Measurements from ENCODE around the gene DYSF.

DYSF gene

GRCh38 chr2:71503837-71504236 lies 50.5 kb downstream of the DYSF start:
- no peak for DNase-seq

GRCh38 chr2:71504611-71505010 lies 51.2 kb downstream of the DYSF start:
- no peak for DNase-seq

DNA sequence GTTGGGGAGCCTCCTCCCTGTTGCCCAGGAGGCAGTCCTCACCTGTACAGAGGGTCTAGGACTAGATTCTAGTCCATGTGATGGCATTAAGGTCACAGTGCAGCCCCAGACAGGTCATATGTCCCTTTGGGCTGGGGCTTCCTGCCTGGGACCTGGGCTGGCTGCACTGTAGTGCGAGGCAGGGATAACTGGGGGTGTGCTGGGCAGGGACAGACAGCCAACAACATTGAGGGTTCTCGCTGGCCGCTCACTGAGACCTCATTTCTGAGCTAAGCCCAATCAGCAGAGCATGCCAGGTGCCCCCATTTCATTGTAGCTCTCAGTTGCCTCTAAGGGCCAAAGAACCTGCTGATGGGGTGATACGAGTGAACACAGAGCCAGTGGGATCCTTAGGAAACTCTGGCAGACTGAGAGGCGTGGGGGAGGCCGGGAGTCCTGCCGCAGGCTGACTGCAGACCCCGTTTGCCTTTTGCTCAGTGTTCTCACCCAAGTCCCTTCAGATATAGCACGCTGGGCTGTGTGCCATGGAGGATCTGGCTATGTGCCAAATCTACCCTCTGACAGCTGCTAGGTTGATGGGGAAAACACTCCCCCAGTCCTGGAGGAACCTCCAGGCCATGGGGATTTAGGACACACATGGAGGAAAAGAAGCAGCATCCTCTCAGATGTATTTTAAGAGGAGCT lies 51.9 kb downstream of the DYSF start:
- DNase-seq, result no peak

- DNase-seq, result no peak
Measured at GRCh38 chr2:71505770-71506140, 52.4 kb downstream of the DYSF start.

- no peak for DNase-seq
Measured at GRCh38 chr2:71506222-71507153, 53.1 kb downstream of the DYSF start.

- DNase-seq, result no peak
Measured at GRCh38 chr2:71507476-71507875, 54.1 kb downstream of the DYSF start.

GRCh38 chr2:71510196-71510807 lies 56.9 kb downstream of the DYSF start:
- peak; percentile 67 for DNase-seq

DNA sequence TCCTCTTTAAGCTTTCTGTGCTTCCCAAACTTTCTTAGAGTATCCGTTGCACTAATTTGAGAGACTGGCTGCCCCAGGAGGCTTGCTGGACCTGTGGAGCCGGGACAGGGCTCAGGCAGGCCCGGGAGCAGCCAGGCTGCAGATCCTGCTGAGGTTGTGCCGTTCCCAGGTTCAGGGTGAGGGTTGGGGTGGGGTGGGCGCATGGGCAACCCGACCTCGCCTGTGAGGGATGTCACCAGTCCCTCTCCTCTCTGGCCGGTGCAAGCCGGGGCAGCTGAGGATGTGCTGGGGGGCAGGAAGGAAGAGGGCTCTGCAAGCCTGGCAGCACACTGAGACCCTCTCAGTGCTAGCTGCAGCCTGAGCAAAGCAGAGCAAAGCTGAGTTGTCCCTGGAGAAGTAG lies 57.6 kb downstream of the DYSF start:
- no peak for DNase-seq

DNA sequence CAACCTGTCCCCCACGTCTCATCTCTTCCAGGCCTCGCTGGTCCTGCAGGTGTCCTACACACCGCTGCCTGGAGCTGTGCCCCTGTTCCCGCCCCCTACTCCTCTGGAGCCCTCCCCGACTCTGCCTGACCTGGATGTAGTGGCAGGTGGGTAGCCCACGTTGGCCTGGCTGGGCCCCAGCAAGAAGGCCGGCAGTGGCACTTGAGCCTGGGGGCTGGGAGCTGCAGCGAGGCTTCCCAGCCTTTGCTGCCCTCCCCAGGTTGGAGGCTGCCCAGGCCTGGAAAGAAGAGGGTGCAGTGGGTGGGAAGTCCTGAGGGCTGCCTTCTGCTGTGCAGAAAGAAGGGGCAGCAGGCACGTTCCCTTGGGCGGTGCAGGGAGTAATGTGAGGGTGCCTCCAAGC lies 58.4 kb downstream of the DYSF start:
- DNase-seq, result no peak

DNA sequence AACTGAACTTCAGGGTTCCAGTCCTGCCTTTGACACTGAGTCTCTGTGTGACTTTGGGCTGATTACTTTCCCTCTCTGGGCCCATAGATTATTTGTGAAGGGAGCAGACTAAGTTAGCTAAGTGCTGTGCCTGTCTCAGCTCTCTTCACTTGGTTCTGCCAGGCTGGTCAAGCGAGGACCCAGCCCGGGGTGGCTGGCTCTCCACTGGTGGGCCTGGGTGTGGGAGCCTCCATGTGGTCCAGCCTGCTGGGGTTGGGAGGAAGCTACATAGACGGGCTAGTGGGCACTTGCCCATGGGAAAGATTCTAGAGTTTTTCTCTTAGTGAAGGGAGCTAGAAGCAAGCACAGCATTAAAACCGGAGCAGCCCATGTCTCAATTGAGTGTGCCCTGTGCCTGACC lies 59.0 kb downstream of the DYSF start:
- DNase-seq, result no peak

GRCh38 chr2:71513096-71513495 lies 59.7 kb downstream of the DYSF start:
- DNase-seq, result no peak

GRCh38 chr2:71513721-71514120 lies 60.4 kb downstream of the DYSF start:
- DNase-seq, result no peak

DNA sequence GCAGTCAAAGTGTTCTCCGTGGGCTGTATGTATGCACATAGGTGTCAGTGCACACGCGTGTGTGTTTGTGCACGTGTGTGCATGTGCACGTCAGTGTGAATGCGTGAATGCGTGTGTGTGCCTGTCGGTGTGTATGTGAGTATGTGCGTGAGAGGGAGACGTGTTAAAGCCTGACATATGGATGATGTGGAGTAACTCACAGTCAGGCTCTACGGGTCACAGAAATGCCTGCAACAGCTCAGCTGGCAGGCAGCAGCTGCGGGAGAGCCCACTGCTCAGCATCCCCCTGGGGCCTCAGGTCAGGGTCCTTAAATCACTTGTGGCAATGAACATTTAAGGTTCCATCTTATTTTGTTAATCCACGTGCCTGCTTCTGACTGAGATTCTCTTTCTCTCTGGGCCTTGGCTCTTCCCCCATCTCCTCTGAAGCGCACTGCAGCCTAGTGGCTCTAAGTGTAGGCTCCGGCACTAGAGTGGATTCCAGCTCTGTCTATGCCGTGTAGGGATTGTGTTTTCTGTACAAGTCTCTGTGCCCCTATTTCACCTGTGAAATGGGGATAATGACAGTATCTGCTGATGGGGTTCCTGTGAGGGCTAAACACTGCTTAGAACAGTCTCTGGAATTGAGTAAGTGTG lies 63.0 kb downstream of the DYSF start:
- DNase-seq, result no peak

DNA sequence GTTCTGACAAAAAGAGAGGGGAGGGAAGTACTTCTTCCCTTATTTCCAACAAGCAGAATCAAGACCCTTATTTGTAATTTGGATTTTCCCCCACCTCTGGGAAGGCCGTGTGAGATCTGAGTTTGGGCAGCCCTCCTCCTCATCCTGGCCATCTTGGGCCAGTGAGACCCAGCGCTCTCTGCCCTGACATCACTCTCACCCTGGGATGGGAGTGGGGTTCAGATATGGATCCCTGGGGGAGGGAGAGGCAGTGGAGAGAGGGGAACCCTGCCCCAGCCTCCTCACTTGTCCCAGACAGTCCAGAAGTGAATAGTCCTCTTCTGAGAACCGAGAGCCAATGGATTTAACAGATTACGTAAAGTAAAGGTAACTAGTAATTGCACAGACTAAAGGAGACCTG lies 64.5 kb downstream of the DYSF start:
- DNase-seq, result no peak

- DNase-seq, result no peak
Measured at GRCh38 chr2:71521436-71521950, 68.1 kb downstream of the DYSF start.

GRCh38 chr2:71524476-71524875 lies 71.1 kb downstream of the DYSF start:
- DNase-seq, result no peak

- DNase-seq, result no peak
Measured at GRCh38 chr2:71526141-71526540, 72.8 kb downstream of the DYSF start.

- no peak for DNase-seq
Measured at GRCh38 chr2:71526975-71527374, 73.6 kb downstream of the DYSF start.

- DNase-seq, result no peak
Measured at GRCh38 chr2:71528131-71528591, 74.8 kb downstream of the DYSF start.

DNA sequence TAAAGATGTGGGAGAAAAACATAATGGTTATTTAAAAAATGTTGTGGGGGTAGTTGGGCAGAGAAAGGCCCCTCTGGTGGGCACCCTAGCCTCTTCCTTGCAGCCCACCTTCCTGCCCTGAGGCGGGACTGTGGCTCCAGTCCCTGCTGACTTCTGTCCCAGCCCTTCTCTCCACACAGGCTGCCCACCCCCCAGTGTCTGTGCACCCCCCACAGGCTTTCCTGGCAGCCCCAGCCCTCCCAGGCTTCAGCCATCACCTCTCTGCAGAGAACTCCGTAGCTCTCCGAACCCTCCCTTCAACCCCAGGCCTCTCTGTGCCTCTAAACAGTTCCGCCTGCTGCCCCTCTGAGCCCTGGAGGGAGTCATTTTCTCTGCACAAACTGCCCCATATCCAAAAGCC lies 75.4 kb downstream of the DYSF start:
- DNase-seq, result no peak

DNA sequence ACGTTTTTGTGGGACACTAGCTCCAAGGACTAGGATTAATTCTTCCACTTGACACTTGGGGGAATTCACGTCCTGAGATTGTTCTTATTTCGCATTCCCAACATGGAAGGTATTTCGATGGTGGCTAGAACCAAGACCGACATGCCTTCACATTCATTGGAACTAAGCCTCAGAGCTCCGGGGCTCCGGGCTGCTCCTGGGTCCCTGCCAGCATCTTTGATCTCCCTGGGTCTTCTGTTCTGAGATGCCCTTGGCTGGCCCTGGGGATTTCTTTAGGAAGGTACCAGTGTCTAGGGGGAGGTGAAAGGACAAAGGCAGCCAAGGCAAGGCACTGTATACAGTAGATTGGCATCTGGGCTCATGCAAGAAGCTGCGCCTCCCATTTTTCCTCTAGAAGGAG lies 76.8 kb downstream of the DYSF start:
- DNase-seq, result no peak

- DNase-seq, result no peak
Measured at GRCh38 chr2:71530641-71531332, 77.4 kb downstream of the DYSF start.
